ENCODE data around the gene SLX4IP.

- no peak for TF ChIP-seq RARG (CRISPR knock-in tag; IDR thresholded peaks at IDR 0.05; ENCODE audit: low read depth)
- TF ChIP-seq, protein P1, sequence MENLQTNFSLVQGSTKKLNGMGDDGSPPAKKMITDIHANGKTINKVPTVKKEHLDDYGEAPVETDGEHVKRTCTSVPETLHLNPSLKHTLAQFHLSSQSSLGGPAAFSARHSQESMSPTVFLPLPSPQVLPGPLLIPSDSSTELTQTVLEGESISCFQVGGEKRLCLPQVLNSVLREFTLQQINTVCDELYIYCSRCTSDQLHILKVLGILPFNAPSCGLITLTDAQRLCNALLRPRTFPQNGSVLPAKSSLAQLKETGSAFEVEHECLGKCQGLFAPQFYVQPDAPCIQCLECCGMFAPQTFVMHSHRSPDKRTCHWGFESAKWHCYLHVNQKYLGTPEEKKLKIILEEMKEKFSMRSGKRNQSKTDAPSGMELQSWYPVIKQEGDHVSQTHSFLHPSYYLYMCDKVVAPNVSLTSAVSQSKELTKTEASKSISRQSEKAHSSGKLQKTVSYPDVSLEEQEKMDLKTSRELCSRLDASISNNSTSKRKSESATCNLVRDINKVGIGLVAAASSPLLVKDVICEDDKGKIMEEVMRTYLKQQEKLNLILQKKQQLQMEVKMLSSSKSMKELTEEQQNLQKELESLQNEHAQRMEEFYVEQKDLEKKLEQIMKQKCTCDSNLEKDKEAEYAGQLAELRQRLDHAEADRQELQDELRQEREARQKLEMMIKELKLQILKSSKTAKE (CRISPR knock-in tag; IDR thresholded peaks at IDR 0.05; ENCODE audit: borderline replicate concordance), result no peak
Observed at GRCh38 chr20:10483691-10484090, 48.6 kb downstream of the SLX4IP start.
